Measurements from ENCODE around the gene PMPCA.
"Not testable (repeated sequence)": the region's sequence is repeated elsewhere in the genome, so short reads cannot be mapped to it uniquely, and the experiment has no call there.

The PMPCA gene

GRCh38 chr9:136394312-136395019 is 16.0 kb upstream of the PMPCA start:
- no peak for DNase-seq (ENCODE audit: low spot score)

GRCh38 chr9:136395020-136395340 is 15.5 kb upstream of the PMPCA start:
- no peak for DNase-seq (ENCODE audit: low spot score)

GRCh38 chr9:136395345-136396218 is 14.9 kb upstream of the PMPCA start:
- DNase-seq (ENCODE audit: low spot score) = no peak

GRCh38 chr9:136396219-136396515 is 14.3 kb upstream of the PMPCA start:
- DNase-seq (ENCODE audit: low spot score) = no peak

GRCh38 chr9:136397643-136398042 is 12.8 kb upstream of the PMPCA start:
- no peak for DNase-seq (ENCODE audit: low spot score)

- DNase-seq (ENCODE audit: low spot score) = no peak
These were observed 12.2 kb upstream of the PMPCA start for GRCh38 chr9:136398286-136398685.

GRCh38 chr9:136399176-136400037 is 11.1 kb upstream of the PMPCA start:
- DNase-seq (ENCODE audit: low spot score) = no peak

- peak; percentile 72 for DNase-seq (ENCODE audit: low spot score)
These were observed 10.2 kb upstream of the PMPCA start, which contains the start of gene SNAPC4 for GRCh38 chr9:136400038-136400834. TSS of gene SNAPC4 (minus strand) at chr9:136400170. CDS start at chr9:136398428, 1,742 bp downstream.

- no peak for DNase-seq (ENCODE audit: low spot score)
These were observed 9.1 kb upstream of the PMPCA start for GRCh38 chr9:136401173-136401922.

- DNase-seq (ENCODE audit: low spot score) = no peak
These were observed 8.4 kb upstream of the PMPCA start for GRCh38 chr9:136402067-136402466.

GRCh38 chr9:136403538-136403914 is 6.9 kb upstream of the PMPCA start:
- no peak for DNase-seq (ENCODE audit: low spot score)

DNA sequence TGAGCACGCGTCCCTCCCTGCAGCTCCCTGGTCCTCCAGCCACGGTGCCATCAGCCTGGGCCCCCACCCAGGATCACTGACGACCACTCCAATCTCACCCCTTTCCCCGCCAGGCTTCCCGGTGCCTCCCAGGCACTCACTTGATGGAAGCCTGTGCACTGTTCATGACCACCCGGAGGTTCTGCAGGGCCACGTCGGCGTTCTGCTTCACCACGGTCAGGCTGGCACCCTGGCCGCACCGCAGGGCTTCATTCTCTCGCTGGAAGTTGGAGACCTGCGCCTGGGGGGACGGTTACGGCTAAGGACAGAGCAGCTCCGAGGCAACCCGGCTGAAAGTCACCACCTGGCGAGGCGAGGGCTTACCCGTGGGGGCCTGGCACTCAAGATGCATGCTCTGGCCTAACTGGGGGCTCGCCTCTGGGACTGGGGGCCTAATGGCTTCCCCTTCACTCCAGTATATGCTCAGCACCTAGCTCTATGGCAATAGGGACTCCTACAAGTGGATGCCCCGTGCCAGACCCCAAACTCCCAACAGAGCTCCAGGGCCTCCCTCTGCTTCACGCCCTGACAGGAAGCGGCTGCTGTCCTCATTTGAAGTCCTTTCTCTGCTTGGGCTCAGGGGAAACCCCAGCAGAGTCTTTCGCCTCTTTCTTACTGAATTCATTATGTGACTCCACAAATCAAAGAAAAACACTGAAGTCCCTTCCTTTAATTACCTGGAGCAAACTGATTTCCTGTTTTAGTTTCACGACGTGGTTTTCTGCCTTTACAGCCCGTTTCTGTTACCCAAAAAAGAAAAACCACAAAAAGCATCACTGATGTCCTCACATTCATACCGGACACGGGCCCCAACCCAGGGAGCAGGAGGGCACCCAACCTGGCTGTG is 6.3 kb upstream of the PMPCA start:
- DNase-seq (ENCODE audit: low spot score) = no peak

GRCh38 chr9:136404801-136405136 is 5.7 kb upstream of the PMPCA start:
- no peak for DNase-seq (ENCODE audit: low spot score)

GRCh38 chr9:136405481-136405880 is 5.0 kb upstream of the PMPCA start:
- no peak for DNase-seq (ENCODE audit: low spot score)

DNA sequence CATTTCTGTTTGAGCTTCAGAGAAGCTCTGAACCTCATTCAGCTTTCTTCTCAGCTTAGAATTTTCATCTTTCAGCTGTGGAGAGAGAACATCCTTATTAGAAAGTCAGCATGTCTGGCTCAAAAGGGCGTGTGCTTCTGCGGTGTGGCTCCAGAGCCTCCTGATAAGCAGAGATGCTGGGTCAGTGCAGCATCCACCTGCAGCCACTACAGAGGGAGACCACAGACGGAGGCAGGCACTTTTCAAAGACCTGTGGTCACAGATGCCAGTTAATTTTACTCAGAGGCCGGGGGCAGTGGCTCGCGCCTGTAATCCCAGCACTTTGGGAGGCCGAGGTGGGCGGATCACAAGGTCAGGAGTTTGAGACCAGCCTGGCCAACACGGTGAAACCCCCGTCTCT is 4.6 kb upstream of the PMPCA start:
- not testable (repeated sequence) for DNase-seq (ENCODE audit: low spot score)

- not testable (repeated sequence) for DNase-seq (ENCODE audit: low spot score)
These were observed 3.4 kb upstream of the PMPCA start for GRCh38 chr9:136407061-136407460.

- no peak for DNase-seq (ENCODE audit: low spot score)
These were observed 2.5 kb upstream of the PMPCA start for GRCh38 chr9:136407911-136408310.

GRCh38 chr9:136409557-136410455 is 652 bp upstream of the PMPCA start:
- DNase-seq (ENCODE audit: low spot score) = peak; percentile 19

- no peak for DNase-seq (ENCODE audit: low spot score)
These were observed 920 bp downstream of the PMPCA start for GRCh38 chr9:136411378-136411777.

Data from pons (tissue), 1 donor.